IMR-90 (cell line): ENCODE data around the gene GSN. TPM values are rescaled to one million over a fixed set of nuclear protein-coding genes. Genes with fewer than 3 reads are reported as not detected.

ENCODE experiments used
- ATAC-seq: fragments of 200-7000 bp; cut with Tn5 transposase; 2 replicates; pipeline ENCODE4 v1.9.1; 2020; ENCODE audit warnings: low read depth, mild to moderate bottlenecking, moderate library complexity
- BruUV-seq: library from RNA; stranded (reverse); fragments of 400-500 nt; replicated peaks from 2 replicates; lab custom pipeline; 2021; lab: Mats Ljungman, UMichigan
- CTCF ChIA-PET: fragments of 300-600 bp; formaldehyde crosslinking; extraction: SDS; loops from one replicate; lab custom pipeline; 2021; ENCODE audit warnings: antibody characterized with exemption; lab: Yijun Ruan, JAX
- POLR2A ChIA-PET: fragments of 300-600 bp; sonication (Branson Sonifier 250); formaldehyde crosslinking; loops from one replicate; lab custom pipeline; 2022; ENCODE audit warnings: antibody characterized with exemption; ENCODE audit not compliant: unreplicated experiment; lab: Charles Lee
- DNase-seq: peaks from one replicate; pipeline ENCODE4 v3.0.0; 2013
- H2AFZ ChIP-seq: replicated peaks from 2 replicates; pipeline ENCODE3; 2013; ENCODE audit warnings: low read length, mild to moderate bottlenecking; ENCODE audit not compliant: poor library complexity
- H2AK5ac ChIP-seq: 2 replicates; pipeline ENCODE4 v1.6.1; 2013; ENCODE audit warnings: low read depth, low read length, inconsistent platforms
- H2AK9ac ChIP-seq: replicated peaks from 2 replicates; pipeline ENCODE3; 2013; ENCODE audit warnings: mild to moderate bottlenecking, low read depth, low read length, moderate library complexity; ENCODE audit not compliant: poor library complexity
- H2BK120ac ChIP-seq: 2 replicates; pipeline ENCODE4 v1.6.1; 2013; ENCODE audit warnings: low read depth, low read length, inconsistent platforms
- H2BK15ac ChIP-seq: 3 replicates; pipeline ENCODE4 v1.6.1; 2013; ENCODE audit warnings: low read depth, low read length, inconsistent platforms
- H2BK20ac ChIP-seq: 2 replicates; pipeline ENCODE4 v1.6.1; 2013; ENCODE audit warnings: low read depth, mild to moderate bottlenecking, inconsistent platforms, low read length, moderate library complexity
- H2BK5ac ChIP-seq: 2 replicates; pipeline ENCODE4 v1.6.1; 2013; ENCODE audit warnings: mild to moderate bottlenecking, low read depth, low read length, inconsistent platforms; ENCODE audit not compliant: poor library complexity, severe bottlenecking
- H3K14ac ChIP-seq: replicated peaks from 2 replicates; pipeline ENCODE4 v1.6.1; 2013; ENCODE audit warnings: low read depth, low read length, inconsistent platforms
- H3K18ac ChIP-seq: 2 replicates; pipeline ENCODE4 v1.6.1; 2013; ENCODE audit warnings: low read depth, low read length, control low read depth
- H3K23ac ChIP-seq: 2 replicates; pipeline ENCODE4 v1.6.1; 2013; ENCODE audit warnings: low read depth, low read length, inconsistent platforms
- H3K27ac ChIP-seq: 2 replicates; pipeline ENCODE4 v1.5.1; 2013; ENCODE audit warnings: mild to moderate bottlenecking, control low read depth, low read length; ENCODE audit not compliant: insufficient read depth
- H3K27me3 ChIP-seq: 2 replicates; pipeline ENCODE4 v1.6.1; 2013; ENCODE audit warnings: low read length; ENCODE audit not compliant: control insufficient read depth, insufficient read depth
- H3K36me3 ChIP-seq: 2 replicates; pipeline ENCODE4 v1.6.1; 2013; ENCODE audit warnings: low read length, mixed read lengths; ENCODE audit not compliant: control insufficient read depth, insufficient read depth
- H3K4ac ChIP-seq: 2 replicates; pipeline ENCODE4 v1.6.1; 2013; ENCODE audit warnings: low read depth, low read length, inconsistent platforms
- H3K4me1 ChIP-seq: 2 replicates; pipeline ENCODE4 v1.6.1; 2013; ENCODE audit warnings: low read length, mixed read lengths; ENCODE audit not compliant: control insufficient read depth, insufficient read depth
- H3K4me2 ChIP-seq: 2 replicates; pipeline ENCODE4 v1.6.1; 2013; ENCODE audit warnings: low read depth, mild to moderate bottlenecking, control low read depth, low read length, moderate library complexity
- H3K4me3 ChIP-seq: 2 replicates; pipeline ENCODE4 v1.5.1; 2013; ENCODE audit warnings: low read depth, mild to moderate bottlenecking, control low read depth, low read length, moderate library complexity; ENCODE audit not compliant: insufficient read depth
- H3K56ac ChIP-seq: 2 replicates; pipeline ENCODE4 v1.6.1; 2013; ENCODE audit warnings: low read length, inconsistent platforms; ENCODE audit not compliant: insufficient read depth; ENCODE audit errors: extremely low read depth
- H3K79me1 ChIP-seq, 2 experiments: 2 replicates each; pipeline ENCODE4 v1.6.1; 2013; ENCODE audit warnings: low read length in 2 of 2, inconsistent platforms in 1 of 2, low read depth in 1 of 2
- H3K9ac ChIP-seq: 2 replicates; pipeline ENCODE4 v1.6.1; 2013; ENCODE audit warnings: low read depth, low read length, control low read depth
- H3K9me1 ChIP-seq: 2 replicates; pipeline ENCODE4 v1.6.1; 2013; ENCODE audit warnings: low read length, inconsistent platforms; ENCODE audit not compliant: insufficient read depth
- H3K9me3 ChIP-seq: 2 replicates; pipeline ENCODE4 v1.6.1; 2013; ENCODE audit warnings: low read length; ENCODE audit not compliant: control insufficient read depth, insufficient read depth
- H4K20me1 ChIP-seq: 2 replicates; pipeline ENCODE4 v1.6.1; 2013; ENCODE audit warnings: low read length, inconsistent platforms; ENCODE audit not compliant: insufficient read depth
- H4K5ac ChIP-seq: 2 replicates; pipeline ENCODE4 v1.6.1; 2013; ENCODE audit warnings: mild to moderate bottlenecking, low read depth, low read length, control low read depth
- H4K8ac ChIP-seq, 2 experiments: 2 replicates each; pipeline ENCODE4 v1.6.1; 2013; ENCODE audit warnings: low read depth in 2 of 2, low read length in 2 of 2, control low read depth in 1 of 2, inconsistent platforms in 1 of 2
- H4K91ac ChIP-seq: 2 replicates; pipeline ENCODE4 v1.6.1; 2013; ENCODE audit warnings: low read depth, low read length, inconsistent platforms; ENCODE audit not compliant: insufficient read depth
- BHLHE40 ChIP-seq: fragments of 150-350 bp; IDR thresholded peaks from 2 replicates; pipeline ENCODE4 v1.6.1; 2016; ENCODE audit warnings: mild to moderate bottlenecking, low read depth, low read length
- CEBPB ChIP-seq: IDR thresholded peaks from 2 replicates; pipeline ENCODE4 v1.6.1; 2012; ENCODE audit warnings: low read depth, low read length, improper control_type of control experiment
- CHD1 ChIP-seq: IDR thresholded peaks from 2 replicates; pipeline ENCODE4 v1.6.1; 2012; ENCODE audit warnings: low read depth, low read length, improper control_type of control experiment
- ELK1 ChIP-seq: fragments of 150-350 bp; IDR thresholded peaks from 2 replicates; pipeline ENCODE4 v1.6.1; 2016; ENCODE audit warnings: low read depth, mild to moderate bottlenecking, low read length, moderate library complexity, borderline replicate concordance
- FOS ChIP-seq: fragments of 150-350 bp; IDR thresholded peaks from 2 replicates; pipeline ENCODE4 v1.6.1; 2016; ENCODE audit warnings: low read depth, low read length
- MAFK ChIP-seq: IDR thresholded peaks from 2 replicates; pipeline ENCODE4 v1.6.1; 2012; ENCODE audit warnings: low read depth, low read length, improper control_type of control experiment
- MAZ ChIP-seq: IDR thresholded peaks from 2 replicates; pipeline ENCODE4 v1.6.1; 2012; ENCODE audit warnings: low read depth, mild to moderate bottlenecking, low read length, improper control_type of control experiment, moderate library complexity, borderline replicate concordance
- MXI1 ChIP-seq: IDR thresholded peaks from 2 replicates; pipeline ENCODE4 v1.6.1; 2012; ENCODE audit warnings: low read depth, mild to moderate bottlenecking, low read length, moderate library complexity, borderline replicate concordance
- RAD21 ChIP-seq: IDR thresholded peaks from 2 replicates; pipeline ENCODE4 v1.6.1; 2012; ENCODE audit warnings: low read length, improper control_type of control experiment
- RCOR1 ChIP-seq: IDR thresholded peaks from 2 replicates; pipeline ENCODE4 v1.6.1; 2012; ENCODE audit warnings: mild to moderate bottlenecking, low read length, improper control_type of control experiment; ENCODE audit not compliant: insufficient replicate concordance
- RFX5 ChIP-seq: IDR thresholded peaks from 2 replicates; pipeline ENCODE4 v1.8.0; 2012; ENCODE audit warnings: low read depth, mild to moderate bottlenecking, low read length, moderate library complexity
- SMC3 ChIP-seq: fragments of 150-350 bp; IDR thresholded peaks from 2 replicates; pipeline ENCODE4 v1.6.1; 2016; ENCODE audit warnings: low read depth, mild to moderate bottlenecking, antibody characterized with exemption, low read length, moderate library complexity
- WGBS, 2 experiments: methylation state at CpG; one replicate each; pipeline versions ENCODE4 v1.1.5 to v1.1.7; 2013; ENCODE audit warnings: missing lambda C conversion rate in 2 of 2; ENCODE audit not compliant: insufficient read length in 1 of 2; ENCODE audit errors: extremely low coverage in 2 of 2; 5-methylcytosine and 5-hydroxymethylcytosine counted together
- dilution Hi-C: fragments of 300-500 bp; cut with HindIII; formaldehyde crosslinking; loops from one replicate; pipeline ENCODE4 v1.14.3; 2018; ENCODE audit warnings: low sequenced_read_pairs; ENCODE audit not compliant: unreplicated experiment
- in situ Hi-C: fragments of 300-500 bp; cut with MboI; formaldehyde crosslinking; loops from 3 replicates; pipeline ENCODE4 v1.14.3; 2019; ENCODE audit warnings: low sequenced_read_pairs, inconsistent platforms, mixed read lengths
- intact Hi-C: fragments of 100-400 bp; cut with micrococcal nuclease; formaldehyde crosslinking; loops from 2 replicates; pipeline ENCODE4 v1.10.0; 2022
- polyA plus RNA-seq, 3 experiments: library from polyadenylated mRNA; depleted of rRNA; stranded (reverse); fragments of >200 nt; gene quantifications; 2 replicates each; pipeline ENCODE4 v1.2.3, GENCODE V29; 2012; ENCODE audit warnings: low replicate concordance in 1 of 3
- total RNA-seq: library from RNA; depleted of rRNA; stranded (reverse); fragments of >200 nt; gene quantifications from 2 replicates; pipeline ENCODE4 v1.2.3, GENCODE V29; 2012
- TF ChIP-seq, protein P1 (sequence below): conservative IDR thresholded peaks from 2 replicates; pipeline ENCODE4 v1.5.1; 2012; ENCODE audit warnings: mild to moderate bottlenecking, low read depth, low read length, improper control_type of control experiment

The GSN gene
- total and polyA plus RNA-seq, 2 of the 4 experiments (the other 2 are of a cell fraction) = 495 to 547 TPM

- intact Hi-C loops (no loop called here), dilution Hi-C loops (no loop called here), in situ Hi-C loops (no loop called here)
- no peak overlapping the region for H3K56ac ChIP-seq
- H4K5ac ChIP-seq = no peak overlapping the region
- H3K14ac ChIP-seq = peak overlapping the region; percentile 20
- H4K8ac ChIP-seq = peak overlapping the region in 1 of 2 experiments; percentile 73; a peak in 2 of 4 replicates
- no peak overlapping the region for H3K9ac ChIP-seq
- peak overlapping the region; percentile 86 for H2AFZ ChIP-seq
- BruUV-seq = no TSS peak
- H3K9me3 ChIP-seq = no peaks in the 10 kb centered on the region
- POLR2A ChIA-PET = no interaction called here
- 68% methylated on average over 3 of the region's 12 CpGs; no CpG with 5 or more reads in 1 of the 2 experiments for WGBS, 2 experiments
- H3K4ac ChIP-seq = peak overlapping the region; percentile 17; the same call in 1 of the 2 replicates
- no peak overlapping the region for H3K23ac ChIP-seq
- peak overlapping the region; percentile 81 for H2BK5ac ChIP-seq
- H3K79me1 ChIP-seq = no peaks in the 10 kb centered on the region
- peaks cover 7% of the 10 kb centered on the region; the same call in 1 of the 2 replicates for H3K9me1 ChIP-seq
- H2BK15ac ChIP-seq = peak overlapping the region; percentile 22; the same call in 1 of the 3 replicates
- peak overlapping the region; percentile 40; the same call in 1 of the 2 replicates for H3K27ac ChIP-seq
- no peak overlapping the region for H3K4me2 ChIP-seq
- 0 out of 2 replicates have a peak overlapping the region, but pooled peaks have one; percentile 7 for H3K18ac ChIP-seq
- peak; percentile 93 for DNase-seq
- H3K27me3 ChIP-seq = no peaks in the 10 kb centered on the region
- ATAC-seq = peak; percentile 89
- H2AK5ac ChIP-seq = peak overlapping the region; percentile 70
- H3K4me1 ChIP-seq = peaks cover 5% of the 10 kb centered on the region; the same call in 1 of the 2 replicates
- CTCF ChIA-PET = interaction anchor here (1.0 to 1.1 kb wide), 2 partner anchors 22 to 31 kb away, joined by 4 read pairs; no protein-coding TSS in a partner anchor
- H2BK120ac ChIP-seq = peak overlapping the region; percentile 35
- TF ChIP-seq FOS = no peak
- TF ChIP-seq SMC3 = no peak
- TF ChIP-seq MAZ = peak; percentile 76; the same call in 1 of the 2 replicates
- no peak for TF ChIP-seq CHD1
- TF ChIP-seq MXI1 = no peak
- no peak for TF ChIP-seq RAD21
- TF ChIP-seq, protein P1, sequence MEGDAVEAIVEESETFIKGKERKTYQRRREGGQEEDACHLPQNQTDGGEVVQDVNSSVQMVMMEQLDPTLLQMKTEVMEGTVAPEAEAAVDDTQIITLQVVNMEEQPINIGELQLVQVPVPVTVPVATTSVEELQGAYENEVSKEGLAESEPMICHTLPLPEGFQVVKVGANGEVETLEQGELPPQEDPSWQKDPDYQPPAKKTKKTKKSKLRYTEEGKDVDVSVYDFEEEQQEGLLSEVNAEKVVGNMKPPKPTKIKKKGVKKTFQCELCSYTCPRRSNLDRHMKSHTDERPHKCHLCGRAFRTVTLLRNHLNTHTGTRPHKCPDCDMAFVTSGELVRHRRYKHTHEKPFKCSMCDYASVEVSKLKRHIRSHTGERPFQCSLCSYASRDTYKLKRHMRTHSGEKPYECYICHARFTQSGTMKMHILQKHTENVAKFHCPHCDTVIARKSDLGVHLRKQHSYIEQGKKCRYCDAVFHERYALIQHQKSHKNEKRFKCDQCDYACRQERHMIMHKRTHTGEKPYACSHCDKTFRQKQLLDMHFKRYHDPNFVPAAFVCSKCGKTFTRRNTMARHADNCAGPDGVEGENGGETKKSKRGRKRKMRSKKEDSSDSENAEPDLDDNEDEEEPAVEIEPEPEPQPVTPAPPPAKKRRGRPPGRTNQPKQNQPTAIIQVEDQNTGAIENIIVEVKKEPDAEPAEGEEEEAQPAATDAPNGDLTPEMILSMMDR = no peak
- no peak for TF ChIP-seq RCOR1
- TF ChIP-seq MAFK = no peak
- no peak for TF ChIP-seq ELK1
- TF ChIP-seq RFX5 = no peak
- no peak for TF ChIP-seq BHLHE40
- peak; percentile 73 for TF ChIP-seq CEBPB
- H4K91ac ChIP-seq = no peak overlapping the region; the same call in 1 of the 2 replicates
- H2BK20ac ChIP-seq = peak overlapping the region; percentile 47; the same call in 1 of the 2 replicates
- no peak overlapping the region for H3K4me3 ChIP-seq
- H4K20me1 ChIP-seq = no peaks in the 10 kb centered on the region
- no peaks in the 10 kb centered on the region for H3K36me3 ChIP-seq
- H2AK9ac ChIP-seq = peak overlapping the region; percentile 88
Measured at GRCh38 chr9:121246821-121247561, 21.0 kb upstream of the GSN start.
